SW480 (cell line): ENCODE data around the gene TRIO.

ENCODE experiments used
- DNase-seq: peaks from one replicate; pipeline ENCODE4 v3.0.0-alpha.2; 2016; ENCODE audit warnings: low spot score

TRIO gene

DNA sequence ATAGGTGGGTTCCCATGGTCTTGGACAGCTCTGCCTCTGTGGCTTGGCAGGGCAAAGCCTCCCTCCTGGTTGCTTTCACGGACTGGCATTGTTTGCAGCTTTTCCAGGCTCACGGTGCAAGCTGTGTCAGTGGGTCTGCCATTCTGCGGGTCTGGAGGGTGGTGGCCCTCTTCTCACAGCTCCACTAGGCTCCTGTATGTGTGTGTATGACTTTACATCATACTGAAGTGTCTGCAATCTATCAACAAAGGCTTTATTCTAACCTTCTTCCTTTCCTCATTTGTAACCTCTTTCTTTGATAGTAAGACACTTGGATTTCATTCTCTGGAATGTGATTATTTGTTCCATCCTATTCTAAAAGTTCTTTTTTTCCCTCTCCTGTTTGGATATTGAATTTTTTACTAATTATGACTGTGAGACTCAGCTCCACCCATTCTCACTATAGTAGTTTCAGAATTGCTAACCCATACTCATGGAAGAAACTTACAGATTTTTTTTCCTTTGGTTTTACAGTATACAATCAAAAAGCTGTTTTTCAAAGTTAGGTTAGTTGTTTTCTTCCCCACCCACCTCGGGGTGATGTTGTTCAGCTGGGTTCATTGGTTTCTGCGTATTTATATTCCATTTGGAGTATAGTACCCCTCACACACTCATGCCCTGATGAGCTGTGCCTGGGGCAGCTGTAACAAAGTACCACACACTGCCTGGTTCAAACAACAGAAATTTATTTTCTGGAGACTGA lies 293.8 kb downstream of the TRIO start:
- DNase-seq, result no peak

DNA sequence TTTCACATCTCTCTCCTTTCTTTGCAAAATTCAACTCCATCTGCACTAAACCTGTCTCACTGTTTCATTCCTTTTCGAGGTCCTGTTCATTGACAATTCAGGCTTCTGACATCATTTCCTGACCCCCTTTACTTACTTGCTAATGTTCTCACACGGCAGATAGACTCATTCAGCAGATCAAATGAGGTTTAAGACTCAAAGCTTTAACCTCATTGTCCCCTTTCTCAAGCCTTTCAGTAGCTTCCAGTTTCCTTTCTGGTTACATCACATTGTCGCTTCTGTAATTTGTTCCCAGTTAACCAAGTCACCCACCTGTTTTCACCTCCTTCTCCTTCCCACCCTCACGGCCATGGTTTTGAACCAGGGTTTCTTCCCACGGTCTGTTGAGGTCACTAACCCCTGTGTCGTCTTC lies 295.1 kb downstream of the TRIO start:
- no peak for DNase-seq

GRCh38 chr5:14439087-14439871 lies 296.1 kb downstream of the TRIO start:
- DNase-seq, result no peak

DNA sequence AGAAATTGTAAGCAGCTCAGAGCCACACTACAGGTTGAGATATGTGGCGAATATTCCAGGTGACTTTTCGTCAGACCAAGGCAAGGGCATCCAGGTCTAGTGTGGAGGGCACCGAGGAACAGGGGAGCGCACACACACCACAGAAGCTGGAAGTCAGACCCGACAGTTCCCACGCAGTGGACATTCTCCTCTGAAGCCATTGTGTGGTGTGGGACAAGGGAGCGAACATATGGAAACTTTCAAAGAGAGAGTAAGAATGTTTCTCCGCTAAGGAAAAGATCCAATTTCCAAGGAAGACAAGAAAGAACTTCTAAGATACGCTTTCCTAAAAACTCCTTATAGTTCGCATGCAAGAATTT lies 297.1 kb downstream of the TRIO start:
- DNase-seq, result no peak

DNA sequence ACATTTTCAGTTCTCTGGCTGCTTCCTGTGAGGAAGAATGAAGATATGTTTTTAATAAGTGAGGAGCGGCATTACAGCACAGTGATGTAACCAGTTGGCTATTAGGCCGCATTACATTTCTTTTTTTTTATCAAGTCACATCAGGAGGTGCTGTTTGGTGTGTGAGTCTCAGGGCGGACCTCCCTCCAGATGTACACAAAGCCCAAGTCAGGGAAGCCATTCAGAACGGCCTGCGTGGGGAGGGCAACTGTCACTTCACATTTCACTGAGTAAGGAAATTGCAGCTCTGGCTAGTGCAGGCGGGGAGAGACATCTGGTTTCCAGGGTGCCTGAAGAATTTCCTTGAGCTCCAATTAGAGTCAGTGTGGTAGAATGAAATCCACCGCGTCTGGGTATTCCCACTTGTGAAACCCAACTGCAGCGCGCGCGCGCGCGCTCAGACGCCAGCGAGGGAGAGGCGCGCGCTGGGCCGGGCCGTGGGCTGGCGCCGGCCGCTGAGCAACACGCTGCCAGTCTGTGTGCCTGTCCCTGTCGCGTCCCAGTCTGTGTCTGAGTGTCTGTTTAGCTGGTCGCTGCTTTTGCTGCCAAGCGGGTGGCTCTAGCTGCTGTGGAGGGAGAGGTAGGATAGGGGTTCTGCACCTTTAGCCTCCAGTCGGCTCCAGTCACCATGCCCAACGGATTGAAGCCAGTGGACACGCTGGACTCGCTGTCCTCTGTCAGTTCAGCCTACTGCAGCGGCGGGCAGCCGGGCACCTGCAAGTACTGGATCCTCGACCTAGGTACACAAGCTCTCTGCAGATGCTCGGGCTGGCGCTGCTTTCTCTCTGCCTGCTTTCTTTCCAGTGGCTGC lies 297.7 kb downstream of the TRIO start:
- no peak for DNase-seq

DNA sequence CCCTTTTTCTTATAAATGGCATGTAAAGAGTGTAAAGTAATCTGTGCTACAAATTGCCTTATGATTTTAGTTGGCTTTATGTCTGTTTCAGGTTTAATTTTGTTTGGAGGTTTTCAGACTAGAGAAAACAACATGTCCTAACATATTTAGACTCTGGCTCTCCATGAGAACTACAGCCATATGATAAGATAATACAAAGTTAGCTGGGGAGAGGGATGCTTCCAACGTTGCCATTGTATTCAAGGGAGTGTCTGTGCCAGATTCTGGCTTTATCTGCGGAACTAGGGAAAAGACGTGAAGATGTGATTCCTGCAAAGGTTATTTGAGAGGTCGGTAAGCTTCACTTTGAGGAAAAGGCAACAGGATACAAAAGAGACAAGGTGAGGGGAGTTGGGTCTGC lies 298.5 kb downstream of the TRIO start:
- DNase-seq, result no peak

DNA sequence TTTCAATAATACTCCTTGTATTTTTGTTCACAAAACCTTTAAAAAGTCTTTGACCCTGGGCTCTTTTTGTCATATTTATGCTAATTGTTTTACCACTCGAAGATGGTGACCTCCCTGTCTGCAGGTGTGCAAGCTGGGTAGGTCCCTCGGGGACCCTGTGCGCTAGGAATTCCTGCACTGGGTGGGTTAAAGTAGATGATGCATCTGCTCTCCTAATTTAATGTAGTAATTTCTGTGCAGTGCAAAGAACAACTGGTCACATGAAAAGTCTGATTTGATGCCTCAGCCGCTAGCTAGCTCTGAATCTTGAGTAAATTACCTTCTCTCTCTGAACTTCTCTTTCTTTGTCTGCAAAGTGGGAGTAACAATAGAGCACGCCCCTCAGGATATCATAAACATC lies 299.4 kb downstream of the TRIO start:
- no peak for DNase-seq

GRCh38 chr5:14443671-14444093 lies 300.5 kb downstream of the TRIO start:
- DNase-seq, result no peak

- DNase-seq, result no peak
Observed at GRCh38 chr5:14444161-14444560, 301.0 kb downstream of the TRIO start.

GRCh38 chr5:14445013-14445412 lies 301.9 kb downstream of the TRIO start:
- no peak for DNase-seq

- no peak for DNase-seq
Observed at GRCh38 chr5:14445576-14446290, 302.6 kb downstream of the TRIO start.

DNA sequence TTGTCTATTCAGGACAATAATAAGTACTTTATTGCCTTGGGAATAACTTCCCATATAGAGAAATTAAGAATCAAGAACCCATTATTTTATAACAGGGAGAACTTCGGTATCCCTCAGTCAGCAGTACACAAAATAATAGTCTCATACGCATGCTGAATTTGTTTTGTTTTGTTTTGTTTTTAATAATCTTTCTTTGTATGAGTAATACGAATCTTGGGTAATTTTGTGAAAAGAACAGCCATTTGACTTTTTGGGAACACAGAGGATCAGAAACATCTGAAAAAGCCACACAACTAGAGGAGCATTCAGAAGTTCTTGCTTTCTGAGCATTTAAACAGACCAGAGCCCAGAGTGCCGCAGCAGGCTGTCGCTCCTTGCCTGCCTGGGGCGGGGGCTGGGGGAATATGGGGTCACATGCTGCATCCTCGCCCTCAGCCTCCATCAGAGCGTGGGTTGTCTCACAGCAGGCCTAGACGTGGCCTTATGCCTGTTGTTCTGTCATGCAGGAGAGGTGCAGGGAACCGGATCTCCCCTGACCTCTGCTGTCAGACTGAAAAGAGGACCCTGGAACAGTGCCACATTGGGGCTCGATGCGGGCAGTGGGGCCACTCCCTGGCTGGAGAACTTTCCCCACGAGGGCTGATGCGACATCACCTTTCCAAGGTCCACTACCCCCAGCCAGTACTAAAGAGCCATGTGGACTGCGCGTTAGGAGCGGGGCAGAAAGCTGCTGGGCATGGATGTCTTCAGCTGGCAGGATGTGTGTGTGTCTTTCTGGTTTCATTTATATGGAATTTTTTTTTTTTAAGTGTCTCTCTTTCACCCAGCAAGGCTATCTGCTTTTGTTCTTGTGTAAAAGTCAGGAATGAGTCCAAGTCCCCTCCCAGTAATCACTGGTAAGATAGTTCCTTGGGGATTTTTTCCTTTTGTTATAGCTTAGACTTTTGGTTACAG lies 305.1 kb downstream of the TRIO start:
- DNase-seq, result no peak

GRCh38 chr5:14449052-14449661 lies 306.0 kb downstream of the TRIO start:
- no peak for DNase-seq

DNA sequence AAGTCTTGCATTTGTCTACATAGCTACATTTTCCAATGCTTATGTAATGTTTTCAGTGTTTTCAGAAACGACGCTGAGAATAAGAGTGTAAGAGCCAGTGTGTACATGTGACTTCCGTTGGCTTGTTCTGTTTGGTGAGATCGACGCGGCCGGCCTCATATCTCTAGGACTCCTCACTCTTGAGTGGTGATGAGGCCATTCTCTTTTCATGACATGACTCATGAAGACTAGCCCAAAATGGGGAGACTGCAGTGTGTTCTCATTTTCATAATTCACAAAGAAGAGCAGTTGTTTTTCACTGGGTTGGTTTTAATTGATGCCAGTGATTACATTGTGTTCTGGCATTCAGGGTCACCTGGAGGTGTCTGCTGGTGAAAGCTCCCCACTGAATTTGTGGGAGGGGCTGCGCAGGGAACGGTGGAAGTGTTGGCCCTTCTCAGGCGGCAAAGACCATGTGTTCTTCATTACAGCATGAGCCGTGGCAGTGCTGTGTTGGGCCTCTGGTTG lies 306.9 kb downstream of the TRIO start:
- DNase-seq, result no peak

DNA sequence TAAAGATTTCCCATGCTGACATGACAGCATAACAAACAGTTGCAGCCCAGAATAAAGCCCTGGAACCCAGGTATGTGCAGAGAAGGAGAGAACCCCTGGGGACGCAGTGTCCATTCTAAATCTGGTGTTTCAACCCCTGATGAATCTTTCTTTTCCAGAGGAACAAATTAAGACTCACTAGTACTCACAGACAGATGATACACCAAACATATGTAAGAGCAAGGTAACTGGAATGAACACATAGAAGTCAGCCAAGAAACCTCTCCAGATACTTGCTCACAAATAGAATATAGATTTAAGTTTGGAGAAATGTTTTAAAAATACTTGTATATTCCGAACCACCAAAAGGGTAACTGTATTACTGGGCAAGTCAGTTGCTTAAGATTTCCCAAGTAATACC lies 307.6 kb downstream of the TRIO start:
- DNase-seq, result no peak

DNA sequence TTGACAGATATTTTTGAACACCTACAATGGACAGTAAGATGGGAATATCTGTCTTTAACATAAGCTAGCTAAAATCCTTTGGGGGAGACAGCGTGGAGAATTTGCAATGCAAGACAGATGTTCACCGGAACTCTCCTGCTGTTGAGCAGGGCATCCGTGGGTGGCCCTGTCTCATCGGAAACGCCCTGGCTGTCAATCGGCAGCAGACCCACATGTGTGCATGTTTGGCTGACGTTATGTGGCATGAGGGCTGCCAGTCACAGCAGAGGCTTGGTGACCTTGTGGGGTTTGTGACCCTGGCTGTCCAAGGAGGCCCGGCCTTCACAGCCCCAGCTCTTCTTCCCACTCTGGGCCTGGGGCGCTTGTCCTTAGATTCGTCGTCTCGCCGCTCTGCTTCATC lies 308.7 kb downstream of the TRIO start:
- DNase-seq, result no peak

DNA sequence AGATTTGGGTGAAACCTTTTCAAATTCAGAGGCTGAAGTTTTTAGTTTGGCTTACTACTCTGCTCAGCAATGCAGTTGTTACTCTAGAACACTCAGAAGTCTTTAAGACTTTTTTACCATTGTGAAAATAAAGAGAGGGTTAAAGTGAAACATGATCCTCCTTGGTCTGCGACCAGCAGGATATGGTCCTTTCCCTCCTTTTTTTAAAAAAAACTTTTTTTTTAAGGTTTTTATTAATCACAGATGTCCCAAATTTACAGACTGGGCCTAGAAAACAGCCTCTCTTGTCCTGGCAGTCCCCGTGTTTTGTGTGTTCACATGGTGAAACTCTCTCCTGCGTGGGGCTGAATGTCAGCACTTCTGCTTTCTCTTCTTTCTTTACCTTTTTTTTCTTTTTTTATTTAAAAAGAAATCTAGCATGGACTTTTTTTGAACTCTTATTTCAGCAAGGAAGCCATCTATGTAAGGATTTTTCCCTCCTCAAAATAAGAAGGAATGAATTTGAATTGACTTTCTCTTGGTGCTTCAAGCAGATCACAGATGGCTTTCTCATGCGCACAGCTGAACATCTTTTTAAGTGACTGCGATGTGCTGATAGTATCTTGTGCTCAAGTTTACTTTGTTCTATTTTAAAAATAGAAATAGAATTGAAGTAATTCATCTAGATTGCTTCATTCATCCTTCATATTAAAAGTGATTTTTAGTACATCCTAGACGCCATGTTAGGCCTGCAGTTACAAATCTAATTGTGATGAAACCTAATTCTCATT lies 309.7 kb downstream of the TRIO start:
- DNase-seq, result no peak

DNA sequence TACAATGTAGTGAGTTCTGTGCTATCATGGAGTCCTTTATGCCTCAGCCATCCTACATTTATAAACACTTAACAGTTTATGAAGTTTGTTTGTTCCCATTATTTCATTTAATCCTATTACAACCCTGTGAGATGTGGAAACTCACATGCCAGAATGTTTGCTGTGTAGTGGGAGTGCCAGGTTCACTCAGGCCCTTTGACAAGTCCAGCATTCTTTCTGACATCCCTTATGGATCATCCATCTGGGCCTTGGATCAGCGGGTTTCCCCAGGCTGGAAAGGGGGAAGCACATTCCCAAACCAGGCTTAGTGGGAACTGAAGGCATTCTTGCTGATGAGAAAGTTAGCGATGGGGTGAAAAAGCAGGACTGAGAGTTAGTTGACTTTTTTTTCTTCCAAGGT lies 310.3 kb downstream of the TRIO start:
- DNase-seq, result no peak

GRCh38 chr5:14455814-14456321 lies 312.7 kb downstream of the TRIO start:
- no peak for DNase-seq
